ENCODE data around the gene PRRG2. TPM values are rescaled to one million over a fixed set of nuclear protein-coding genes. Genes with fewer than 3 reads are reported as not detected.
"Not testable (repeated sequence)": the region's sequence is repeated elsewhere in the genome, so short reads cannot be mapped to it uniquely, and the experiment has no call there.

PRRG2 gene
- total RNA-seq, 4 donors from 2014 or later, result 13.8 to 21.2 (median 16.7) TPM

GRCh38 chr19:49629659-49630058 is 48.5 kb downstream of the PRRG2 start:
- Histone ChIP-seq H3K36me3 (peaks cover 32% of the 10 kb centered on the region), H3K9me3 (no peaks in the 10 kb centered on the region), H3K4me3 (no peak overlapping the region), H3K4me1 (peaks cover 27% of the 10 kb centered on the region), H3K27me3 (no peaks in the 10 kb centered on the region), H3K27ac (no peak overlapping the region)
- WGBS, result 73% methylated on average over 9 of the region's 9 CpGs
- TF ChIP-seq CTCF (IDR thresholded peaks at IDR 0.05) (no peak), EP300 (IDR thresholded peaks at IDR 0.05) (no peak), POLR2A (IDR thresholded peaks at IDR 0.05) (no peak), POLR2AphosphoS5 (IDR thresholded peaks at IDR 0.05) (no peak)
- no peak for DNase-seq (ENCODE audit: low spot score in 2 of 2)

GRCh38 chr19:49631014-49631588 is 50.0 kb downstream of the PRRG2 start:
- WGBS, result 19% methylated on average over 9 of the region's 9 CpGs
- no peak for DNase-seq (ENCODE audit: low spot score in 2 of 2)
- H3K9me3 ChIP-seq, result no peaks in the 10 kb centered on the region
- no peak for TF ChIP-seq POLR2AphosphoS5 (IDR thresholded peaks at IDR 0.05)
- no peak for TF ChIP-seq POLR2A (IDR thresholded peaks at IDR 0.05)
- no peak for TF ChIP-seq EP300 (IDR thresholded peaks at IDR 0.05)
- TF ChIP-seq CTCF (IDR thresholded peaks at IDR 0.05), result no peak
- peaks cover 24% of the 10 kb centered on the region for H3K36me3 ChIP-seq
- no peaks in the 10 kb centered on the region for H3K27me3 ChIP-seq
- H3K4me1 ChIP-seq, result peaks cover 36% of the 10 kb centered on the region
- H3K4me3 ChIP-seq, result no peak overlapping the region
- H3K27ac ChIP-seq, result peak overlapping the region; percentile 44

- TF ChIP-seq POLR2A (IDR thresholded peaks at IDR 0.05) (no peak), CTCF (IDR thresholded peaks at IDR 0.05) (no peak), EP300 (IDR thresholded peaks at IDR 0.05) (no peak), POLR2AphosphoS5 (IDR thresholded peaks at IDR 0.05) (no peak)
- Histone ChIP-seq H3K9me3 (no peaks in the 10 kb centered on the region), H3K36me3 (peaks cover 18% of the 10 kb centered on the region), H3K4me1 (peaks cover 42% of the 10 kb centered on the region), H3K27me3 (no peaks in the 10 kb centered on the region), H3K4me3 (no peak overlapping the region), H3K27ac (no peak overlapping the region)
- DNase-seq (ENCODE audit: low spot score in 2 of 2), result no peak
- 66% methylated on average over 19 of the region's 19 CpGs for WGBS
Observed at GRCh38 chr19:49631610-49632192, 50.6 kb downstream of the PRRG2 start.

- Histone ChIP-seq H3K27ac (no peak overlapping the region), H3K36me3 (peaks cover 10% of the 10 kb centered on the region), H3K27me3 (no peaks in the 10 kb centered on the region), H3K9me3 (no peaks in the 10 kb centered on the region), H3K4me3 (no peak overlapping the region), H3K4me1 (peaks cover 47% of the 10 kb centered on the region)
- TF ChIP-seq POLR2A (IDR thresholded peaks at IDR 0.05) (no peak), POLR2AphosphoS5 (IDR thresholded peaks at IDR 0.05) (no peak), EP300 (IDR thresholded peaks at IDR 0.05) (no peak), CTCF (IDR thresholded peaks at IDR 0.05) (no peak)
- 97% methylated on average over 5 of the region's 5 CpGs for WGBS
- DNase-seq (ENCODE audit: low spot score in 2 of 2), result no peak
Observed at GRCh38 chr19:49632576-49632975, 51.5 kb downstream of the PRRG2 start.

- Histone ChIP-seq H3K4me1 (peaks cover 54% of the 10 kb centered on the region), H3K27ac (peak overlapping the region; percentile 27)
- not testable (repeated sequence) for H3K4me3 ChIP-seq; DNase-seq (ENCODE audit: low spot score in 2 of 2); H3K27me3 ChIP-seq; H3K9me3 ChIP-seq; H3K36me3 ChIP-seq
- WGBS, result 49% methylated on average over 9 of the region's 9 CpGs
Observed at GRCh38 chr19:49633273-49633672, 52.2 kb downstream of the PRRG2 start.
